Peyer's patch (tissue), 4 donors: ENCODE results near the gene DNMT3A. TPM values are rescaled to one million over a fixed set of nuclear protein-coding genes. Genes with fewer than 3 reads are reported as not detected.

Experiments used
- DNase-seq, 3 donors: peaks; one replicate each; pipeline ENCODE4 v3.0.0-alpha.2; 2017 to 2019
- H3K27ac ChIP-seq, 4 donors: fragments of 200-600 bp; sonication (generic); one replicate each; pipeline ENCODE4 v1.5.1; 2016 to 2019
- H3K27me3 ChIP-seq, 2 donors: fragments of 200-600 bp; sonication (generic); one replicate each; pipeline ENCODE4 v1.5.1; 2019
- H3K36me3 ChIP-seq, 3 donors: fragments of 200-600 bp; sonication (generic); one replicate each; pipeline ENCODE4 v1.5.1; 2016 to 2019
- H3K4me1 ChIP-seq, 4 donors: fragments of 200-600 bp; sonication (generic); one replicate each; pipeline ENCODE4 v1.5.1; 2016 to 2019
- H3K4me3 ChIP-seq, 4 donors: fragments of 200-600 bp; sonication (generic); 1 replicate in 3 of 4; 2 replicates in 1 of 4; pipeline ENCODE4 v1.5.1; 2016 to 2019; ENCODE audit warnings: mild to moderate bottlenecking in 1 of 4
- H3K9me3 ChIP-seq, 4 donors: fragments of 200-600 bp; sonication (generic); one replicate each; pipeline ENCODE4 v1.5.1; 2016 to 2019; ENCODE audit warnings: mild to moderate bottlenecking in 1 of 4
- POLR2A ChIP-seq, 2 donors: fragments of 450-650 bp; IDR thresholded peaks; one replicate each; pipeline ENCODE4 v1.5.1; 2017; ENCODE audit warnings: antibody characterized with exemption in 2 of 2, mild to moderate bottlenecking in 2 of 2, moderate library complexity in 2 of 2
- total RNA-seq, 4 donors: library from RNA; depleted of rRNA; stranded (reverse); fragments of >200 nt; gene quantifications; one replicate each; pipeline ENCODE4 v1.1.0, GENCODE V29; 2016
- TF ChIP-seq, protein P1 (sequence below), 6 experiments: fragments of 450-650 bp in 4 of 6; fragments of 200-600 bp in 2 of 6; sonication (generic) in 1 of 6; IDR thresholded peaks; one replicate each; pipeline ENCODE4 v1.5.1; 2017 to 2019; ENCODE audit warnings: antibody characterized with exemption in 6 of 6, mild to moderate bottlenecking in 3 of 6, moderate library complexity in 1 of 6

Gene DNMT3A
- total RNA-seq, 4 donors from 2014 or later, result 10.7 to 126 (median 27.7) TPM

GRCh38 chr2:25237764-25238163 lies 104.0 kb downstream of the DNMT3A start:
- H3K4me1 ChIP-seq, result no peaks in the 10 kb centered on the region
- no peak for DNase-seq
- H3K9me3 ChIP-seq, result no peaks in the 10 kb centered on the region
- no peak overlapping the region for H3K4me3 ChIP-seq
- no peaks in the 10 kb centered on the region for H3K27me3 ChIP-seq
- peaks cover 0 to 97% (median 0%) of the 10 kb centered on the region in 3 donors for H3K36me3 ChIP-seq
- TF ChIP-seq POLR2A (IDR thresholded peaks at IDR 0.05), result no peak
- TF ChIP-seq, protein P1, sequence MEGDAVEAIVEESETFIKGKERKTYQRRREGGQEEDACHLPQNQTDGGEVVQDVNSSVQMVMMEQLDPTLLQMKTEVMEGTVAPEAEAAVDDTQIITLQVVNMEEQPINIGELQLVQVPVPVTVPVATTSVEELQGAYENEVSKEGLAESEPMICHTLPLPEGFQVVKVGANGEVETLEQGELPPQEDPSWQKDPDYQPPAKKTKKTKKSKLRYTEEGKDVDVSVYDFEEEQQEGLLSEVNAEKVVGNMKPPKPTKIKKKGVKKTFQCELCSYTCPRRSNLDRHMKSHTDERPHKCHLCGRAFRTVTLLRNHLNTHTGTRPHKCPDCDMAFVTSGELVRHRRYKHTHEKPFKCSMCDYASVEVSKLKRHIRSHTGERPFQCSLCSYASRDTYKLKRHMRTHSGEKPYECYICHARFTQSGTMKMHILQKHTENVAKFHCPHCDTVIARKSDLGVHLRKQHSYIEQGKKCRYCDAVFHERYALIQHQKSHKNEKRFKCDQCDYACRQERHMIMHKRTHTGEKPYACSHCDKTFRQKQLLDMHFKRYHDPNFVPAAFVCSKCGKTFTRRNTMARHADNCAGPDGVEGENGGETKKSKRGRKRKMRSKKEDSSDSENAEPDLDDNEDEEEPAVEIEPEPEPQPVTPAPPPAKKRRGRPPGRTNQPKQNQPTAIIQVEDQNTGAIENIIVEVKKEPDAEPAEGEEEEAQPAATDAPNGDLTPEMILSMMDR (IDR thresholded peaks at IDR 0.05), result no peak
- H3K27ac ChIP-seq, result no peak overlapping the region

DNA sequence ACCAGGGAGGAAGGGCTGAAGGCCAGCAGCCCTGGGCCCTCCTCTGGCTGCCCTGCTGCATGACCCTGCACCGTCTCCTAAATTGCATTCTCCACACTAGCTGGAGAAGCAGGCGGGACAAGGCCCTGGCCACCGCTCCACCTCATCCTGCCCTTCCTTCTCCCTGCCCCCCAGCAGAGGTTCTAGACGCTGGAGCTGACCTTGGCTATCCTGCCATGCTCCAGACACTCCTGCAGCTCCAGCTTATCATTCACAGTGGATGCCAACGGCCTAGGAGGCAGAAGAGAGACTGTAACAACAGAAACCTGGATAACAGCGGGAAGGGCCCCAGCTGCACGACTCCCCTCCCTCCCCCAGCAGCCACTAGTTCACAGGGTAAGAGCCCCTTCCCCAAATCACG lies 105.0 kb downstream of the DNMT3A start:
- H3K27ac ChIP-seq, result no peak overlapping the region
- no peaks in the 10 kb centered on the region for H3K9me3 ChIP-seq
- peaks cover 0 to 95% (median 0%) of the 10 kb centered on the region in 3 donors for H3K36me3 ChIP-seq
- TF ChIP-seq POLR2A (IDR thresholded peaks at IDR 0.05), result no peak
- TF ChIP-seq, protein P1 (IDR thresholded peaks at IDR 0.05), result no peak
- H3K4me3 ChIP-seq, result no peak overlapping the region
- no peak for DNase-seq
- H3K27me3 ChIP-seq, result no peaks in the 10 kb centered on the region
- no peaks in the 10 kb centered on the region for H3K4me1 ChIP-seq

GRCh38 chr2:25234738-25235137 lies 107.0 kb downstream of the DNMT3A start:
- Histone ChIP-seq H3K27ac (no peak overlapping the region), H3K36me3 (peaks cover 0 to 79% (median 0%) of the 10 kb centered on the region in 3 donors), H3K4me3 (no peak overlapping the region), H3K9me3 (no peaks in the 10 kb centered on the region), H3K4me1 (peaks cover 0 to 1% (median 0%) of the 10 kb centered on the region in 4 donors), H3K27me3 (no peaks in the 10 kb centered on the region)
- TF ChIP-seq, protein P1 (IDR thresholded peaks at IDR 0.05), result no peak
- TF ChIP-seq POLR2A (IDR thresholded peaks at IDR 0.05), result no peak
- DNase-seq, result no peak

GRCh38 chr2:25233916-25234605 lies 107.7 kb downstream of the DNMT3A start:
- H3K4me1 ChIP-seq, result peaks cover 0 to 8% (median 0%) of the 10 kb centered on the region in 4 donors
- TF ChIP-seq POLR2A (IDR thresholded peaks at IDR 0.05), result no peak
- TF ChIP-seq, protein P1 (IDR thresholded peaks at IDR 0.05), result no peak
- no peak for DNase-seq
- no peaks in the 10 kb centered on the region for H3K27me3 ChIP-seq
- H3K9me3 ChIP-seq, result no peaks in the 10 kb centered on the region
- peaks cover 0 to 72% (median 0%) of the 10 kb centered on the region in 3 donors for H3K36me3 ChIP-seq
- H3K4me3 ChIP-seq, result no peak overlapping the region
- H3K27ac ChIP-seq, result no peak overlapping the region

DNA sequence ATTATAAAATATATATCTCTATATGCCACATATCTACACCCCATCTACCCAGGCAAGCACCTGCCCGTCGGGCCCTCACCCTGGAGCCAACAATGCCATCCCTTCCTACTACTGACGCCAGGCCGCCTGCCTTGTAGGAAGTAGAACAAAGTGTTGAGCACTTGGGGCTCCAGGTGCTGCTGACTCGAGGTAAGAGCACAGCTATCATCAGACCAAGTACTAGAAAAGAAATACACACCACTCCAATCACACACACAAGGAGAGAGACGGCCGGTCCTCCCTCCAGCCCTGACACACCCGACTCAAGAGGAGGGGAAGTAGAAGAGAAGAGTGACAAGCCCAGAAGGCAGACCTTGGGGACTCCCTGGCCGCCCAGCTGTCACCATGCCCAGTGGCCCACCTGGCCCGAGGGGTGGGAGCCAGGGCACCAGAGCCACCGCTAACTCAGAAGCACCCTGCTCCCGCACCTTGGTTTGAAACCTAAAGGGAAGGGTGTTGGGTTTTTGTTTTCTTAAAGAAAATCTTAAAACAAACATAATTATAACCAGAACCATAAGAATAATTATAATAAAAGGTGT lies 109.4 kb downstream of the DNMT3A start:
- Histone ChIP-seq H3K4me3 (no peak overlapping the region), H3K27ac (no peak overlapping the region), H3K4me1 (peaks cover 0 to 13% (median 0%) of the 10 kb centered on the region in 4 donors), H3K36me3 (peaks cover 0 to 56% (median 0%) of the 10 kb centered on the region in 3 donors), H3K27me3 (no peaks in the 10 kb centered on the region), H3K9me3 (no peaks in the 10 kb centered on the region)
- TF ChIP-seq, protein P1 (IDR thresholded peaks at IDR 0.05), result no peak
- TF ChIP-seq POLR2A (IDR thresholded peaks at IDR 0.05), result no peak
- DNase-seq, result no peak
